HG02884 (cell line): ENCODE results near the gene HAGHL.

Experiments
- ATAC-seq: cut with Tn5 transposase; IDR thresholded peaks from one replicate; pipeline ENCODE4 v1.9.1; 2021; ENCODE audit warnings: mild to moderate bottlenecking, moderate library complexity; ENCODE audit not compliant: unreplicated experiment

The HAGHL gene

GRCh38 chr16:726438-727290 lies at the start of gene HAGHL, which contains the start of gene CCDC78:
Gene HAGHL (plus strand): TSS chr16:727106. CDS start chr16:727510, 404 bp downstream.
Gene CCDC78 (minus strand): TSS chr16:726443. CDS start chr16:726367, 76 bp downstream.
- ATAC-seq = no peak

- no peak for ATAC-seq
Measured at GRCh38 chr16:677316-678190, 49.4 kb upstream of the HAGHL start.

GRCh38 chr16:678209-678857 lies 48.6 kb upstream of the HAGHL start:
- no peak for ATAC-seq

- ATAC-seq = no peak
Measured at GRCh38 chr16:678858-679813, 47.8 kb upstream of the HAGHL start.

- peak; percentile 37 for ATAC-seq
Measured at GRCh38 chr16:679814-680624, 46.9 kb upstream of the HAGHL start, which contains the start of gene STUB1. Gene STUB1 (plus strand): TSS chr16:680410. CDS start chr16:680526, 116 bp downstream.

- ATAC-seq = no peak
Measured at GRCh38 chr16:680625-680945, 46.3 kb upstream of the HAGHL start.

- no peak for ATAC-seq
Measured at GRCh38 chr16:680967-681745, 45.8 kb upstream of the HAGHL start.

- ATAC-seq = no peak
Measured at GRCh38 chr16:681746-682427, 45.0 kb upstream of the HAGHL start.

- ATAC-seq = no peak
Measured at GRCh38 chr16:682493-683395, 44.2 kb upstream of the HAGHL start.

GRCh38 chr16:683396-684070 lies 43.4 kb upstream of the HAGHL start:
- ATAC-seq = no peak

DNA sequence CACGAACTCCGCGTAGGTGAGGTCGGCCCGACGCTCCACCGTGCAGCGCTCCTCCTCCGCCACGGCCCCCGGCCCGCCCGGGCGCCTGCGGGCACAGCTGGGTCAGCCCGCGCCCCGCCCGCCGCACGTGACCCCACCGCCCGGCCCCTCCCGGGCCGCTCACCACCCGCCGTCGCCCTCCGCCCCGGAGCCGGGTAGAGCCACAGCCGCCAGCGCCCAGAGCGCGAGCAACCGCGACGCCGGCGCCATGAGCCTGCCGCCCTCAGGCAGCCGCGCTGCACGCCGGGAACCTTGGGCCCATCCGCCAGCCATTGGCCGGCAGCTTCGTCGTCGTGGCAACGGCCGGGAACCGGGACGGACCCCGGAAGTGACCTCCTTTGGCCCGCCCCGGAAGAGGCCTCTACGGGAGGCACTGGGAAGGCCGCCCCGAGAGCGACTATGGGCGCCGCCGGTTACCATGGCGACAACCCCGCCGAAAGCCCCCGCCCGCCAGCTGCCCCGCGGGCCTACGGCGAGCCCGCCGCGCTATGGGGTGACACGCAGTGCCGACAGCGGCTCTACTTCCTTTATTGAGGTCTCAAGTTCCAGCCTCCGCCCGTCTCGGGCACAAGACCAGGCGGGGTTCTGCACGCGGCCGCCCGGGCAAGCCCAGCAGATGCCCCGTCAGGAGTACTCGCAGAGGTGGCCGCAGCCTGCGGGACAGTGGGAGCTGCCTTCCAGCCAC lies 42.7 kb upstream of the HAGHL start, which contains the start of gene JMJD8:
JMJD8 (minus strand) TSS at position 264 of the 724 bp plus-strand sequence; CDS start at position 249, 15 bp downstream.
- peak; percentile 55 for ATAC-seq

GRCh38 chr16:684961-685696 lies 41.8 kb upstream of the HAGHL start:
- ATAC-seq = no peak

DNA sequence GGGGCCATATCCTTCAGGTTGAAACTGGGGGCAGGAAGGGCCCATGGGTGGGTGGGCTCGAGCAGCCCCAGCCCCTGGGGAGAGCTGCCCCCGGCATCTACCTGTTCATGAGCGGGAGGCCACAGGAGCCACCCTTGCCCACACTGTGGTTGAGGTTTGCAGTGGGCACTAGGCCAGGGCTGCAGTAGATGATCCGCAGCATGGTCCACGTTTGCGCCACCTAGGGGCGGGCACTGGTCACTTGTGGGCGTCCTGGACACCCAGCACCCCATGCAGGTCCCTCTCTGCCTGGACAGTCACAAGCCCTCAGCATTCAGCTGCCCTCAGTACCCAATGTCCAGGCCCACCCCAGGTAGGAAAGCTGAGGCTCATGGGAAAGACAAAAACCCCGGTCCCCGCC lies 40.9 kb upstream of the HAGHL start:
- no peak for ATAC-seq

GRCh38 chr16:686459-687260 lies 40.2 kb upstream of the HAGHL start:
- ATAC-seq = no peak
